Peyer's patch (tissue), 4 donors: ENCODE results near the gene EGFL7. TPM values are rescaled to one million over a fixed set of nuclear protein-coding genes. Genes with fewer than 3 reads are reported as not detected.

Source experiments
- DNase-seq, 3 donors: peaks; one replicate each; pipeline ENCODE4 v3.0.0-alpha.2; 2017 to 2019
- H3K27ac ChIP-seq, 4 donors: fragments of 200-600 bp; sonication (generic); one replicate each; pipeline ENCODE4 v1.5.1; 2016 to 2019
- H3K27me3 ChIP-seq, 2 donors: fragments of 200-600 bp; sonication (generic); one replicate each; pipeline ENCODE4 v1.5.1; 2019
- H3K36me3 ChIP-seq, 3 donors: fragments of 200-600 bp; sonication (generic); one replicate each; pipeline ENCODE4 v1.5.1; 2016 to 2019
- H3K4me1 ChIP-seq, 4 donors: fragments of 200-600 bp; sonication (generic); one replicate each; pipeline ENCODE4 v1.5.1; 2016 to 2019
- H3K4me3 ChIP-seq, 4 donors: fragments of 200-600 bp; sonication (generic); 1 replicate in 3 of 4; 2 replicates in 1 of 4; pipeline ENCODE4 v1.5.1; 2016 to 2019; ENCODE audit warnings: mild to moderate bottlenecking in 1 of 4
- H3K9me3 ChIP-seq, 4 donors: fragments of 200-600 bp; sonication (generic); one replicate each; pipeline ENCODE4 v1.5.1; 2016 to 2019; ENCODE audit warnings: mild to moderate bottlenecking in 1 of 4
- POLR2A ChIP-seq, 2 donors: fragments of 450-650 bp; IDR thresholded peaks; one replicate each; pipeline ENCODE4 v1.5.1; 2017; ENCODE audit warnings: antibody characterized with exemption in 2 of 2, mild to moderate bottlenecking in 2 of 2, moderate library complexity in 2 of 2
- total RNA-seq, 4 donors: library from RNA; depleted of rRNA; stranded (reverse); fragments of >200 nt; gene quantifications; one replicate each; pipeline ENCODE4 v1.1.0, GENCODE V29; 2016
- TF ChIP-seq, protein P1 (sequence below), 6 experiments: fragments of 450-650 bp in 4 of 6; fragments of 200-600 bp in 2 of 6; sonication (generic) in 1 of 6; IDR thresholded peaks; one replicate each; pipeline ENCODE4 v1.5.1; 2017 to 2019; ENCODE audit warnings: antibody characterized with exemption in 6 of 6, mild to moderate bottlenecking in 3 of 6, moderate library complexity in 1 of 6

The EGFL7 gene
- total RNA-seq = 10 to 100 TPM; 21.5 to 77.6 (median 46.0) TPM

DNA sequence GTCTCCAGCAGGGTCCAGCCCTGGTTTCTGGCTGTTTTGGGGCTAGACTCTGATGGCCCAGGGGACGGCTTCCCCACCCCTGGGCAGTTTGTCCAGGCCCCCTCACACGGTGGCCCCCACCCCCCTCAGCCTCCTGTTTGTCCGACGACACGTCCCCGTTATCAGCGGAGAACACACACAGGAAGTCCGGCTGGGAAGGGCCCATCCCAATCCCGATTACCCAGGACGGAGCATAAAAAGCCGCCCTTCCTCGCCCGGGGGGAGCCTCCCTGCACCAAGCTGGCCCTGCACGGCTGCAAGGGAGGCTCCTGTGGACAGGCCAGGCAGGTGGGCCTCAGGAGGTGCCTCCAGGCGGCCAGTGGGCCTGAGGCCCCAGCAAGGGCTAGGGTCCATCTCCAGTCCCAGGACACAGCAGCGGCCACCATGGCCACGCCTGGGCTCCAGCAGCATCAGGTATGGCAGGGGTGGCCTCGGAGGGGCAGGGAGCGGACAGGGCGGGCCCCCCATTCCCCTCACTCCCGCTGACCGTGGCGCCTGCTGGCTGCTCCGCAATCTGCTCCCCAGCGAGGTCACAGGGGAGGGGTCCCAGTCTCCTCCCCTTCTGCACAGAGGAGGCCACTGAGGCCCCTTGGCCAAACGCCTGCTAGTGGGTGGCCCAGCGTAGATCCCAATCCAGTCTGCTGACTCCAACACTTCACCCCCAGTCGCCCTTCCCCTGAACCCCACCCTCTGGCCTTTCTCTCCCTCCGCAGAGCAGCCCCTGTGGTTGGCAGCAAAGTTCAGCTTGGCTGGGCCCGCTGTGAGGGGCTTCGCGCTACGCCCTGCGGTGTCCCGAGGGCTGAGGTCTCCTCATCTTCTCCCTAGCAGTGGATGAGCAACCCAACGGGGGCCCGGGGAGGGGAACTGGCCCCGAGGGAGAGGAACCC is at the start of gene EGFL7:
TSS of gene EGFL7 (plus strand) at position 261 of the 926 bp plus-strand sequence. CDS start 5,367 bp downstream, outside the sequence.
- no peak for DNase-seq
- H3K36me3 ChIP-seq = no peaks in the 10 kb centered on the region
- peak within 1 kb of the TSS; percentile 9 to 57 (median 36) for H3K4me3 ChIP-seq
- TF ChIP-seq, protein P1, sequence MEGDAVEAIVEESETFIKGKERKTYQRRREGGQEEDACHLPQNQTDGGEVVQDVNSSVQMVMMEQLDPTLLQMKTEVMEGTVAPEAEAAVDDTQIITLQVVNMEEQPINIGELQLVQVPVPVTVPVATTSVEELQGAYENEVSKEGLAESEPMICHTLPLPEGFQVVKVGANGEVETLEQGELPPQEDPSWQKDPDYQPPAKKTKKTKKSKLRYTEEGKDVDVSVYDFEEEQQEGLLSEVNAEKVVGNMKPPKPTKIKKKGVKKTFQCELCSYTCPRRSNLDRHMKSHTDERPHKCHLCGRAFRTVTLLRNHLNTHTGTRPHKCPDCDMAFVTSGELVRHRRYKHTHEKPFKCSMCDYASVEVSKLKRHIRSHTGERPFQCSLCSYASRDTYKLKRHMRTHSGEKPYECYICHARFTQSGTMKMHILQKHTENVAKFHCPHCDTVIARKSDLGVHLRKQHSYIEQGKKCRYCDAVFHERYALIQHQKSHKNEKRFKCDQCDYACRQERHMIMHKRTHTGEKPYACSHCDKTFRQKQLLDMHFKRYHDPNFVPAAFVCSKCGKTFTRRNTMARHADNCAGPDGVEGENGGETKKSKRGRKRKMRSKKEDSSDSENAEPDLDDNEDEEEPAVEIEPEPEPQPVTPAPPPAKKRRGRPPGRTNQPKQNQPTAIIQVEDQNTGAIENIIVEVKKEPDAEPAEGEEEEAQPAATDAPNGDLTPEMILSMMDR (IDR thresholded peaks at IDR 0.05) = no peak
- peak; percentile 15 to 38 for TF ChIP-seq POLR2A (IDR thresholded peaks at IDR 0.05)
- H3K9me3 ChIP-seq = no peaks in the 10 kb centered on the region
- peaks cover 0 to 26% (median 13%) of the 10 kb centered on the region in 4 donors for H3K4me1 ChIP-seq
- peak within 1 kb of the TSS in 3 of 4 donors; percentile 25 to 72 (median 68) for H3K27ac ChIP-seq
- H3K27me3 ChIP-seq = peaks cover 0 to 6% of the 10 kb centered on the region in 2 donors

GRCh38 chr9:136613824-136614371 is 48.8 kb upstream of the EGFL7 start:
- Histone ChIP-seq H3K27ac (peak overlapping the region in 3 of 4 donors; percentile 30 to 32 (median 31)), H3K4me3 (no peak overlapping the region), H3K27me3 (no peaks in the 10 kb centered on the region), H3K4me1 (peaks cover 0 to 43% (median 11%) of the 10 kb centered on the region in 4 donors), H3K36me3 (no peaks in the 10 kb centered on the region), H3K9me3 (no peaks in the 10 kb centered on the region)
- no peak for DNase-seq
- TF ChIP-seq POLR2A (IDR thresholded peaks at IDR 0.05) = no peak
- TF ChIP-seq, protein P1 (IDR thresholded peaks at IDR 0.05) = no peak

DNA sequence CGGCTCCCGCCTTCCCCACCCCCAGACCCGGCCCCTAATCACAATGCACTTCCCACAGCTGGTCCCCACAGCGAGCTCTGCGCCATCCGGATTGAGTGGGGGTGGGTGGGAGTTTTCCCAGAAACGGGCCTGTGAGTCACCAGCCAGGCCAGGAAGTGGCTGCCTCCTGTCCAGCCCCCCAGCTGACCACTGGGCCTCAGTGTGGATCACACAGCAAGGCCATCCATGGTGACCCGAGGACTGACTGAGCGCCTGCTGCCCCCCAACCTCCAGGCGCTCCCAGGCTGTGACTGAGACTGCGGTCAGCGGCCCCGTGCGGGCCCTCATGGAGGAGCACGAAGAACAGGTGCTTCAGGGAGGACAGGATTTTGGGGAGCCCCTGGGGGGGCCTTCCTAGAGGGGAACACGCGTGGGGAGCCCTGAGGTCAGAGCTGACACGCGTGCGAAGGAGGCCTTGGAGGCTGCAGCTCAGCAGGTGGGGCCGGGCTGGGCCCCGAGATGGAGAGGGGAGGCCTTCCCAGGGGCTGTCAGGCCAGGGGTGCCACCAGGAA is 48.3 kb upstream of the EGFL7 start:
- DNase-seq = no peak
- no peaks in the 10 kb centered on the region for H3K9me3 ChIP-seq
- no peaks in the 10 kb centered on the region for H3K36me3 ChIP-seq
- no peak overlapping the region for H3K4me3 ChIP-seq
- H3K27me3 ChIP-seq = no peaks in the 10 kb centered on the region
- TF ChIP-seq POLR2A (IDR thresholded peaks at IDR 0.05) = no peak
- TF ChIP-seq, protein P1 (IDR thresholded peaks at IDR 0.05) = peak in 1 of 6 experiments; percentile 1
- H3K4me1 ChIP-seq = peaks cover 0 to 48% (median 16%) of the 10 kb centered on the region in 4 donors
- H3K27ac ChIP-seq = peak overlapping the region in 3 of 4 donors; percentile 31 to 49 (median 32)

GRCh38 chr9:136614967-136615623 is 47.6 kb upstream of the EGFL7 start:
- Histone ChIP-seq H3K27me3 (no peaks in the 10 kb centered on the region), H3K27ac (peak overlapping the region in 3 of 4 donors; percentile 26 to 49 (median 32)), H3K4me1 (peaks cover 0 to 45% (median 21%) of the 10 kb centered on the region in 4 donors), H3K4me3 (no peak overlapping the region), H3K36me3 (no peaks in the 10 kb centered on the region), H3K9me3 (no peaks in the 10 kb centered on the region)
- peak in 1 of 3 donors; percentile 67 for DNase-seq
- TF ChIP-seq POLR2A (IDR thresholded peaks at IDR 0.05) = no peak
- TF ChIP-seq, protein P1 (IDR thresholded peaks at IDR 0.05) = peak in 3 of 6 experiments; percentile 23 to 37 (median 37)
